GM21447 (cell line): ENCODE data around the gene CCDC40.
"Not testable (repeated sequence)": the region's sequence is repeated elsewhere in the genome, so short reads cannot be mapped to it uniquely, and the experiment has no call there.

ENCODE experiments used
- ATAC-seq: cut with Tn5 transposase; IDR thresholded peaks from one replicate; pipeline ENCODE4 v1.9.1; 2021; ENCODE audit not compliant: unreplicated experiment

CCDC40 gene

DNA sequence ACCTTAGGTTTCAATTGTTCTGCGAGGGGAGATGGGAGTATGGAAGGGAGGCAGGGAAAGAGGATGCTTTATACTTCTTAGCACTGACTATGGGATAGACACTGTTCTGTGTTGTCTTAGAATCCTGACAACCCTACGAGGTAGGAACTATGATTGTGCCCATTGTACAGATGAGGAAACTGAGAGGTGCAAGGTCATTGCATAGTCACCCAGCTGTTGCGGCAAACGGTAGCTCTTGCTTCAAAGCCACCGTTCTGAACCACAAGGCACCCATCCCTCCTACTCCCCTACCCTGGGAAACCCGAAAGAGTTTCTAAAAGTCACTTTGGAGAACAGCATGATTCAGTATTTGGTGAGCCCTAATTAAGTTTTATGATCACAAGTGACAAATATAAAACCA, 7.5 kb downstream of the CCDC40 start:
- ATAC-seq: no peak

DNA sequence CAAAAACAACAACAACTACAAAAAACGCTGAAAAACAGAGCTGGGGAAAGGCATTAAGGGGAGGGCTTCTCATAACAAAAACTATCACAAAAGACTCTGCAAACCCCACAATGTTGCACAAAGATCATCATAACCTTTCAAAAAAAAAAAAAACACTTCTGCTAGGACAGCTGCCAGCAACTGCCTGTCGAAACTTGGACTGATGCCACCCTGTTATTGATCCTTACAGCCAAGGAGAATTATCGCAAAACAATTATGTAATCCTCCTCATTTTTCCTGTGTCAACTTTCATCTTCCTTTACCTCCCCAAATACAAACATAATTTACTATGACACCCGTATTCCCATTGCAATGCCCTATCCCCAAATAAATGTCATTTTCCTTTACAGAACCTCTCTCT, 9.3 kb downstream of the CCDC40 start:
- ATAC-seq: no peak

- not testable (repeated sequence) for ATAC-seq
These were observed 10.3 kb downstream of the CCDC40 start for GRCh38 chr17:80046709-80047108.

GRCh38 chr17:80047176-80047575, 10.7 kb downstream of the CCDC40 start:
- no peak for ATAC-seq

DNA sequence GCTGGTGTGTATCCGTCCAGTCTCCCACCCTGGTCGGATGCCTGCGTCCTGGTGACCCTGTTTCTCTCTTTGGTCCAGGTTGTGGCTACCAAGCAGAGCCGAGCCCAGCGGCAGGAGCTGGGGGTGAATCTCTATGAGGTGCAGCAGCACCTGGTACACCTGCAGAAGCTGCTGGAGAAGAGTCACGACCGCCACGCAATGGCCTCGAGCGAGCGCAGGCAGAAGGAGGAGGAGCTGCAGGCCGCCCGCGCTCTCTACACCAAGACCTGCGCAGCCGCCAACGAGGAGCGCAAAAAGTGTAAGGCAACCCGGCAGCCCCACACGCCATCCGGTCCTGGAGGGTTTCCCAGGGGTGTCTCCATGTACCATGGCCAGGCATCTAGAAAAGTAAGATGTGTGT, 13.5 kb downstream of the CCDC40 start:
- ATAC-seq: no peak

DNA sequence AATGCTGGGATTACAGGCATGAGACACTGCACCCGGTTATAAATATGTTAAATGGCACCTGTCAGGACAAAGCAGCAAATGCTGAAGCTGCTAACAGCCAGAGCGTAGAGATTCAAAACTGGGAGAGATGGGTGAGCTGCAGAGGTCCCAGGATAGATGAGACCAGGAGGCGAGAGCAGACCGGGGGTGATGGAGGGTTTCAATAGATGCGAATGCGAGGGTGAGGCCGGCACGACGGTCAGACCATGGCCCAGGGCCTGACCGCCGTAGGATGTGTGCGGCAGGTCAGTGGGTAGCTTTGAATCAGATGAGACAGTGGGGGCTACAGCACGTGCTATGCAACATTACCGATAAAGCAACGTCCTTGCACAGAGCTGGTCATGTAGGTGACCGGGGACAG, 14.3 kb downstream of the CCDC40 start:
- ATAC-seq: no peak

DNA sequence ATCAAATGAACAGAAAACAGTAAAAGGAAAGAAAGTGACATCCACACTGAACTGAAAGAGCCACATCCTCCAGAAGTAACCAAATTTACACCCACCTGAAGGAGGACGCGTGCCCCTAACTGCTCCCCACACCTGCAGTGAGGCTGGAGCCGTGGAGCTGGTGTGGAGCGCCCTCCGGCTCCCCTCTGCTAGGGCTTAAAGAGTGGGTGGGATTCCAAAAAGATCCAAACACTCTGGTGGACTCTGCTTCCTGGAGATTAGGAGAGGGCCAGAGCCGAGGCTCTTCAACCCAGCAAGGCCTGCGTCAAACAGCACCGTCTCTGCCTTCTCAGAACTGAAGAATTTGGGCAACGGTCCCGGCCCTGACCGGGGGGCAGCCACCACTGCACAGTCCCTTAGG, 15.2 kb downstream of the CCDC40 start:
- ATAC-seq: no peak

GRCh38 chr17:80053102-80053501, 16.7 kb downstream of the CCDC40 start:
- ATAC-seq: no peak

- ATAC-seq: no peak
These were observed 19.2 kb downstream of the CCDC40 start for GRCh38 chr17:80055597-80055996.

- ATAC-seq: no peak
These were observed 22.0 kb downstream of the CCDC40 start for GRCh38 chr17:80058311-80058955.

GRCh38 chr17:80060644-80061043, 24.2 kb downstream of the CCDC40 start:
- ATAC-seq: no peak

DNA sequence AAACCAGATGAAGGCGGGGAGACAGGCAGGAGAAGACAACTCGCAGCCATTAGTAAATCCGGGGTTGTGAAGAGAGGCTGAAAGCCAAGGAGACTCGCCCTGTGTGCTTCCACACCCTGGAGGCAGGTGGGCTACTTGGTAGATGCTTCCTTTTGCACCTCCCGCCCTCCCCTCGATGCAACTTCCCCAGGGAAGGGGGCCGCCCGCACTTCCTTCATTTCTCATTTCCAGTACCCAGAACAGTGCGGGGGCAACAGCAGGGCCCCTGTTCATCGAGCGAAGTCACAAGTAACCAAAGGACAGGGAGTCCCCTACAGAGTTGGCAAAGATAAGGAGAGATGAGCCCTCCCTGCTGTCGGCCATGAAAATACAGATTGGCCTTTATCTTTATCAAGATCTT, 25.0 kb downstream of the CCDC40 start:
- ATAC-seq: no peak

DNA sequence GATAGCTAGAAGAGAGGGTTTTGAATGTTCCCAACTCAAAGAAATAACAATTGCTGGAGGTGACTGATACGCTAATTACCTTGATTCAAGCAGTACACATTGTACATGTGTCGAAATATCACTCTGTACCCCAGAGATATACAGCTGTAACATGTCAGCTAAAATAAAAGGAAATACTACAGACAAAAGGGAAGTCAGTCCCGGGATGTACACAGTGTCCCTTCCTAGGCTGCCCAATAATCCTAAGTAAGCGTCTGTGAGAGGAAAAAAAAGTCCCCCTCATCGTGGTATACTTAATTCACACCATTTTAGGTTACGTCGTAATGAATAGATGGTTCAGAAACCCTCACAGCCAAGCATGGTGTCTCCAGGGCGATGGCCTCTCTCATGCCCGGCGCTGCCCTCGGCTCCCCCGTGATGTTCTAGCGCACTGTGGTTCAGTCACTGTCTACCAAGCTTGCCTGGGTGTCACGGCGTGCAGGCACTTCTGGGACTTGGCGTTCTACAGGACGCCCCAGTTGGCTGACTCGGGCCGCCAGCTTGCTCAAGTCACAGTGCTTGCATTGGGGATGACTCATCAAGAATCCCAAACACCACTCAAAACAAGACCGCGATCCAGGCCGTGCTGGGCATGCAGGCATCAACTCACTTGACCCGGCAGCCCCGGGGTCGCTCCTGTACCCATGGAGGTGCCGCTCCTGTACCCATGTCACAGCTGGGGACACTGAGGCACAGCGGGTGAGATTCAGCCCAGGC, 27.6 kb downstream of the CCDC40 start:
- no peak for ATAC-seq

GRCh38 chr17:80064696-80065095, 28.3 kb downstream of the CCDC40 start:
- no peak for ATAC-seq

- no peak for ATAC-seq
These were observed 29.2 kb downstream of the CCDC40 start for GRCh38 chr17:80065478-80066170.

DNA sequence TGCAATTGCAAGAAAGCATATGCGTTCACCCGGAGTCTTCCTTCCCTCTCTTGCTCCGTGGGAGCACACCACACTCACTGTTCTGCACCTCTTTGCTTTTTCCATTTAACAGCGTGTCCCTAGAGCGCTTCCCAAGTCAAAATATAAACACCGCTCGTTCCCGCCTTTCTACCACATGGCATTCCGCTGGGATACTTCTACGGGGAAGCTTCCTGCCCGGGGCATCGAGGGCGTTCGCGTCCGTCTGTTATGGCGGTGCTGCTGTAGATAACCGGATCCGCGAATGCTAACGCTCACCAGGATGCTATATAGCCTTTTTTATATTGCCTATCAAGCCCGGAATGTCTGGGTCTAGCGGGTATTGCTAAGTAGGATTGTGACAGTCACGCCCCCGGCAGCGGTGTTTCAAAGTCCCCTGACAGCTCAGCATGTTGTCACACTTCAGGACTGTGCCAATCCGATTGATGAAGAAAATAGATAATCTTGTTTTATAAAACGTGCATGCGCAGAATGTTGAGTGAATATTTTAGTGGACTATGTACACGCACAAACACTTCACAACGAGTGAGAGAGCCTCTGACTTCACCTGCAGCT, 31.0 kb downstream of the CCDC40 start:
- no peak for ATAC-seq

DNA sequence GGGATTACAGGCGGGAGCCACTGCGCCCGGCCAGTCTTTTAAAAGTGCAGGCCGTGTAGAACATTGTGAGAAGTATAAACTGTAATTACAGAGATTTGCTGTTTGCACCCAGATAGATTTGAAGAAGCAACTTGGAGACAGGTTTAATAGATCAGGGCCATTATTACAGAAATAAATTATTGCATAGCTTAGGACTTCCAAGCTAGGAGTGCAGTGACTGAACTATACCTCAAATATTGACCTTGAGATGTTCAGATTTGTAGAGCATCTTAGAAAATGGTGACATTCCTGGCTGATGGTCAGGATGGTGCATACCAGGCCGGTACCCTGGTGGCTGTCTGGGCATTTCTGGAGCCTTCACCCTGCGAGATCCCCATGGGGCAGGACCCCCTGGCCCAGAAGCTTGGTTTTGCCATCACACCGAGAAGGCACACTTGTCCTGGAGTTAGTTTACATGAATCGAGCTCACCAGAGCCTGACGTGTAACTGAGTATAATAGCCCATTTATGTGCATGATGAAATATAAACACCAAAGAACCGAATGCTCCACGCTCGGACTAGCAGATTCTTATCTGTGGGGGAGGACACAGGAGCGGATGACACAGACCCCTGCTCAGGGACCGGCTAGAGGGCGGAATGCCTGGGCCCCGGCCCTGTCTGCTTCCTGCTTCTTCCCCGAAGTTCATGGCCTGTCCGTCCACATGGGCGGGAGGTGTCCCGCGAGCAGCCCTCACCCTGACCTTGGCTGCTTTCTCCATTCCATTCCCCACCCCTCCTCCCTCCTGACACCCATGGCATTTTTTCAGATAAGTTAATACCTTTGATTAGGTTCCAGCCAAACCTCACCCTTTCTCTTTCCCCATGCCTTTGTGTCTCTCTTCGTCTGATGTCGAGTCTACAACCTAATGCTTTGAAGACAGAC, 32.1 kb downstream of the CCDC40 start:
- no peak for ATAC-seq

- ATAC-seq: no peak
These were observed 34.1 kb downstream of the CCDC40 start for GRCh38 chr17:80070375-80071115.

DNA sequence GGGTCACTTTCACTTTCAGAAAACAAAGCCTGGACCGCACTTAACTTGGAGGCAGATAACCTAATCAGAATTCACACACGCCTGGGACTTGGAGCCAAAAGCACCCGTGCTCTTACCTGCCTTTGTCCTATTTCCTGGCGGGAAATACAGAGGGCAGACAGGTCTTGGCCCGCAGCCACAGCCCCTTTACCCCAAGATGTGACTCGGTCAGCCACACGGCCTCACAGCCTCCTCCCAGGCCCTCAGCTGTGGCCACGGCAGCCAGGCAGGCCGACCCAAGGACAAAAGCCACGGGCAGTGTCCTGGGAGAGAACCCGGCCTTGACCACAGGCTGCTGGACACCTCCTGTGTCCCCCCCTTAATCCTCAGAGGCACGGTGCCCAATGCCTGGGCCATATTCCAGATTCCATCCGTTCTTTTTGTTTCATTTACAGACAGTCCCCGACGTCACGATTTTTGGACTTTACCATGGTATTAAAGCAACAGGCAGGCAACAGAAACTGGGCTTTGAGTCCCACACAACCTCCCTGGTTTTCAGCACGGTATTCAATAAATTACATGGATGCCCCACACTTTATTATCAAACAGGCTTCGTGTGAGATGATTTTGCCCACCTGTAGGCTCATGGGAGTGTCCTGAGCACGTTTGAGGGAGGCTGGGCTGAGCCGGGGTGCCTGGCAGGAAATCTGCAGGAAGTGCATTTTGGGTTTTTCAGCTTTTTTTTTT, 34.8 kb downstream of the CCDC40 start:
- ATAC-seq: no peak
